ENCODE results near the gene PRCC. TPM values are rescaled to one million over a fixed set of nuclear protein-coding genes. Genes with fewer than 3 reads are reported as not detected.

The PRCC gene
- total RNA-seq, 1 experiment from 2014 or later = 131 TPM

- TSS peak; percentile 65 for BruUV-seq (replicated peaks)
- no peak for DNase-seq (ENCODE audit: unreplicated experiment)
- Mint-ChIP-seq H3K4me1 (ENCODE audit: insufficient read depth, unreplicated experiment) (peaks cover 35% of the 10 kb centered on the region), H3K9me3 (ENCODE audit: unreplicated experiment) (no peaks in the 10 kb centered on the region), H3K36me3 (ENCODE audit: insufficient read depth, unreplicated experiment) (peaks cover 76% of the 10 kb centered on the region), H3K27me3 (ENCODE audit: insufficient read depth, unreplicated experiment) (no peaks in the 10 kb centered on the region), H3K27ac (ENCODE audit: low read depth, unreplicated experiment) (peak overlapping the region; percentile 98), H3K4me3 (ENCODE audit: unreplicated experiment) (peak overlapping the region; percentile 100)
- ChIA-PET POLR2A (interaction anchor here (0.6 to 10.4 kb wide), 21 partner anchors 10 to 690 kb away, joined by 3 to 375 read pairs (median 4); partner anchors contain the start of genes CCT3, HDGF, ISG20L2 and MEF2D), CTCF (interaction anchor here (0.6 to 10.3 kb wide), 7 partner anchors 9 to 105 kb away, joined by 3 to 136 read pairs (median 4); partner anchors contain the start of genes ISG20L2 and METTL25B)
- no peak for TF ChIP-seq CTCF (IDR thresholded peaks at IDR 0.05; ENCODE audit: unreplicated experiment)
- intact Hi-C loops (cut with micrococcal nuclease) = loop anchor here (2.0 to 10.0 kb wide), 2 partner anchors 25 to 237 kb away; partner anchors contain the start of genes MEF2D and PRCC
Observed at GRCh38 chr1:156741481-156741983, 25.8 kb upstream of the PRCC start.

GRCh38 chr1:156742017-156742416, 25.3 kb upstream of the PRCC start:
- BruUV-seq (replicated peaks) = no TSS peak
- CTCF ChIA-PET = interaction anchor here (0.7 to 10.3 kb wide), 5 partner anchors 14 to 105 kb away, joined by 3 to 136 read pairs (median 5); partner anchors contain the start of genes ISG20L2 and METTL25B
- intact Hi-C loops (cut with micrococcal nuclease) = loop anchor here (10.0 kb wide), 1 partner anchor 237 kb away; the partner anchor contains the start of gene MEF2D
- Mint-ChIP-seq H3K27me3 (ENCODE audit: insufficient read depth, unreplicated experiment) (no peaks in the 10 kb centered on the region), H3K4me1 (ENCODE audit: insufficient read depth, unreplicated experiment) (peaks cover 38% of the 10 kb centered on the region), H3K9me3 (ENCODE audit: unreplicated experiment) (no peaks in the 10 kb centered on the region), H3K36me3 (ENCODE audit: insufficient read depth, unreplicated experiment) (peaks cover 76% of the 10 kb centered on the region), H3K4me3 (ENCODE audit: unreplicated experiment) (peak overlapping the region; percentile 100), H3K27ac (ENCODE audit: low read depth, unreplicated experiment) (peak overlapping the region; percentile 98)
- POLR2A ChIA-PET = interaction anchor here (0.6 to 10.4 kb wide), 6 partner anchors 9 to 285 kb away, joined by 3 to 375 read pairs (median 100); partner anchors contain the start of genes HDGF, ISG20L2, METTL25B and PRCC
- TF ChIP-seq CTCF (IDR thresholded peaks at IDR 0.05; ENCODE audit: unreplicated experiment) = no peak
- no peak for DNase-seq (ENCODE audit: unreplicated experiment)

GRCh38 chr1:156742801-156743200, 24.5 kb upstream of the PRCC start:
- Mint-ChIP-seq H3K4me1 (ENCODE audit: insufficient read depth, unreplicated experiment) (peaks cover 44% of the 10 kb centered on the region), H3K27ac (ENCODE audit: low read depth, unreplicated experiment) (peak overlapping the region; percentile 98), H3K36me3 (ENCODE audit: insufficient read depth, unreplicated experiment) (peaks cover 75% of the 10 kb centered on the region), H3K4me3 (ENCODE audit: unreplicated experiment) (no peak overlapping the region), H3K27me3 (ENCODE audit: insufficient read depth, unreplicated experiment) (no peaks in the 10 kb centered on the region), H3K9me3 (ENCODE audit: unreplicated experiment) (no peaks in the 10 kb centered on the region)
- POLR2A ChIA-PET = interaction anchor here (0.6 to 10.4 kb wide), 4 partner anchors 9 to 206 kb away, joined by 4 to 375 read pairs (median 212); partner anchors contain the start of genes HDGF, ISG20L2, METTL25B and PRCC
- no peak for TF ChIP-seq CTCF (IDR thresholded peaks at IDR 0.05; ENCODE audit: unreplicated experiment)
- intact Hi-C loops (cut with micrococcal nuclease) = loop anchor here (10.0 kb wide), 1 partner anchor 238 kb away; the partner anchor contains the start of gene MEF2D
- CTCF ChIA-PET = interaction anchor here (0.7 to 10.3 kb wide), 6 partner anchors 13 to 143 kb away, joined by 3 to 136 read pairs (median 4); partner anchors contain the start of genes ISG20L2 and METTL25B
- BruUV-seq (replicated peaks) = no TSS peak
- no peak for DNase-seq (ENCODE audit: unreplicated experiment)

Data from MCF 10A (cell line).